ENCODE measurements around the gene RPS6KA2. TPM values are rescaled to one million over a fixed set of nuclear protein-coding genes. Genes with fewer than 3 reads are reported as not detected.

RPS6KA2 gene
- total RNA-seq, 3 donors from 2014 or later: 8.6 to 21.3 (median 18.7) TPM

DNA sequence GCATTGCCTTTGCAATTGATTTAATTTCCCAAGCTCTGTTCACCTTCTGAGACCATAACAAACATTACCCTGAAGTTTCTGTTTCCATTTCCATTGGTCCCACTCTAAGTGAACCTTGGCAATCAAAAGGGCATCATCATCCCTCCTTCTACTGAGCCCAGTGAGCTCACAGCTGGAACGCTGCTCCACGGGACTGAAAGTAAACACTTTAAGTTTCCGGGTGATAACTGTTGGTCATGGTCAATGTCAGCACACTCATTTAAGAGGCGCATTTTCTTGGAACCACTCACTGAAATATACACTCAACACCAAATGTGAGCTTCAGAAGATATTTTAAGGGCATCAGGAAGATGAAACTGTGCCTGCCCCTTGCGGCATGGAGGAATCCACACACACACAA, 37.1 kb upstream of the RPS6KA2 start:
- intact Hi-C loops (cut with DNase I, micrococcal nuclease): no loop called here
- H3K36me3 ChIP-seq (ENCODE audit: low read depth): no peaks in the 10 kb centered on the region
- TF ChIP-seq, protein P1, sequence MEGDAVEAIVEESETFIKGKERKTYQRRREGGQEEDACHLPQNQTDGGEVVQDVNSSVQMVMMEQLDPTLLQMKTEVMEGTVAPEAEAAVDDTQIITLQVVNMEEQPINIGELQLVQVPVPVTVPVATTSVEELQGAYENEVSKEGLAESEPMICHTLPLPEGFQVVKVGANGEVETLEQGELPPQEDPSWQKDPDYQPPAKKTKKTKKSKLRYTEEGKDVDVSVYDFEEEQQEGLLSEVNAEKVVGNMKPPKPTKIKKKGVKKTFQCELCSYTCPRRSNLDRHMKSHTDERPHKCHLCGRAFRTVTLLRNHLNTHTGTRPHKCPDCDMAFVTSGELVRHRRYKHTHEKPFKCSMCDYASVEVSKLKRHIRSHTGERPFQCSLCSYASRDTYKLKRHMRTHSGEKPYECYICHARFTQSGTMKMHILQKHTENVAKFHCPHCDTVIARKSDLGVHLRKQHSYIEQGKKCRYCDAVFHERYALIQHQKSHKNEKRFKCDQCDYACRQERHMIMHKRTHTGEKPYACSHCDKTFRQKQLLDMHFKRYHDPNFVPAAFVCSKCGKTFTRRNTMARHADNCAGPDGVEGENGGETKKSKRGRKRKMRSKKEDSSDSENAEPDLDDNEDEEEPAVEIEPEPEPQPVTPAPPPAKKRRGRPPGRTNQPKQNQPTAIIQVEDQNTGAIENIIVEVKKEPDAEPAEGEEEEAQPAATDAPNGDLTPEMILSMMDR (IDR thresholded peaks at IDR 0.05): no peak
- DNase-seq: no peak
- ATAC-seq: peak; percentile 16
- H3K4me3 ChIP-seq: no peak overlapping the region
- H3K9me3 ChIP-seq: no peaks in the 10 kb centered on the region
- no peaks in the 10 kb centered on the region for H3K4me1 ChIP-seq (ENCODE audit: low read depth)

DNA sequence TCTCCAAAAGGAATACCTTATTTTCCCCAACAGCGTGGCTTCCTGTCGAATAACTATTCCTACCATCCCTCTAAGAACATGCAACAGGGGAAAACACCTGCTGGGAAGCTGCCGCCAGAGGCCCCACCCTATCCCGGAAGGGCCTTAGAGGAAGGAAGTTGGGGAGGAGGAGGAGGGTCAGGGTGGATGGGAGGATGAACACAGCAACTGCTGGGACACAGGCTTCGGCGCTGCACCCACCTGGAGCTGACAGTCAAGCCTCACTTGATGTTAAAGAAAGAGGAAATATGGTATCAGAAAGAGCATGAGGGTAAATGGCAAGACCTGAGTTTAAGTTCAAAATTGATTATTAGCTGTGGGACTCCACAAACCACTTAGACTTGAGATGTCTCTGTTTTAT, 36.5 kb upstream of the RPS6KA2 start:
- Histone ChIP-seq H3K4me3 (no peak overlapping the region), H3K36me3 (ENCODE audit: low read depth) (no peaks in the 10 kb centered on the region), H3K4me1 (ENCODE audit: low read depth) (no peaks in the 10 kb centered on the region), H3K9me3 (no peaks in the 10 kb centered on the region)
- intact Hi-C loops (cut with DNase I, micrococcal nuclease): no loop called here
- no peak for DNase-seq
- TF ChIP-seq, protein P1 (IDR thresholded peaks at IDR 0.05): no peak
- ATAC-seq: no peak

DNA sequence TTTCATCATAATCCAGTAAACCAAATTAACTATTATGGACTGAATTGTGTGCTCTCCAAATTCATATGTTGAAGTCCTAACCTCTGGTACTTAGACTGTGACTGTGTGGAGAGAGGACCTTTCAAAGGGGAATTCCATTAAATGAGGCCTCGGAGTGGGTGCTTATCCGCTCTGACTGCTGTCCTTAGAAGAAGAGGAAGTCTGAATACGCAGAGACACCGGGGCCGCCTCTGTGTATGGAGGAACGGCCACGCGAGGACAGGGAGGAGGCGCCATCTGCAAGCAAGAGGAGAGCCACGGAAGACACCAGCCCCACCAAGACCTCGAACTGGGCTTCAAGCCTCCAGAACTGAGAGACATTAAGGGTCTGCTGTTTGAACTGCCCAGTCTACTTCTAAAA, 35.6 kb upstream of the RPS6KA2 start:
- Histone ChIP-seq H3K9me3 (no peaks in the 10 kb centered on the region), H3K4me1 (ENCODE audit: low read depth) (no peaks in the 10 kb centered on the region), H3K36me3 (ENCODE audit: low read depth) (no peaks in the 10 kb centered on the region), H3K4me3 (no peak overlapping the region)
- ATAC-seq (no peak), DNase-seq (no peak)
- intact Hi-C loops (cut with DNase I, micrococcal nuclease): no loop called here
- TF ChIP-seq, protein P1 (IDR thresholded peaks at IDR 0.05): no peak

DNA sequence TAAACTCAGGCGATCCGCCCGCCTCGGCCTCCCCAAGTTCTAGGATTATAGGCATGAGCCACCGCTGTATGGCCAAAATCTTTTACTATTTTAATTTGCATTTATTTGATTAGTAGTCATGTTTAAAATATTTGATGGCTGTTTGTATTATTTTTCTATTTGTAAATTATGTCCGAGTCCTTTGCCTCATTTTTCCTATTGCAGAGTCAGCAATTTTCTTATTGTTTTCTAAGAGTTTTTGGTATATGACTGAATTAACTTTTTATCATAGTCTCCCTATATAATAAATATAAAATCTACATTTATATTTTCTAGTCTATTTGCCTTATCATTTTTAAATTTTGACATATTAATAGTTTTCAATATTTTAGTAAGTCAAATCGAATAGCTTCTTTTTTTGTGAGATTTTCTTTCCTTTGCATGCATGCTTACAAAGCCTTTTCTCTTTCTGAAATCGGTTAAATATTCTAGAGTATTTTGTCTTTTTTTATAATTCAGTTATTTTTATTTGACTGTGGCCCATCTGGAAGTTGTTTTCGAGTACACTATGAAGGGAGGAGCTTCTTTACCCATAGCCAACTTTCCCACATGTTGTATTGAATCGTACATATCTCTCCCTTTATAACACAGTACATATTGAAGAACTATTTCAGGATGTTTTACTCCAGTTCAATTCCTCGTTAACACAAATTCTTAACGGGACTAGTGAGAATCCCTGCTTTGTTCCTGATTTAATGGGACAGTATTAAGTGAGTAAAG, 34.5 kb upstream of the RPS6KA2 start:
- intact Hi-C loops (cut with DNase I, micrococcal nuclease): no loop called here

GRCh38 chr6:166660157-166660688, 33.2 kb upstream of the RPS6KA2 start:
- intact Hi-C loops (cut with DNase I, micrococcal nuclease): no loop called here
- DNase-seq: no peak
- H3K4me1 ChIP-seq (ENCODE audit: low read depth): peaks cover 8% of the 10 kb centered on the region
- H3K36me3 ChIP-seq (ENCODE audit: low read depth): no peaks in the 10 kb centered on the region
- ATAC-seq: no peak
- TF ChIP-seq, protein P1 (IDR thresholded peaks at IDR 0.05): no peak
- no peak overlapping the region for H3K4me3 ChIP-seq
- no peaks in the 10 kb centered on the region for H3K9me3 ChIP-seq

More for the DNA sequence above, 34.5 kb upstream of the RPS6KA2 start:
- Histone ChIP-seq H3K4me1 (ENCODE audit: low read depth) (peaks cover 6% of the 10 kb centered on the region), H3K4me3 (no peak overlapping the region), H3K36me3 (ENCODE audit: low read depth) (no peaks in the 10 kb centered on the region), H3K9me3 (no peaks in the 10 kb centered on the region)
- DNase-seq (no peak), ATAC-seq (no peak)
- TF ChIP-seq, protein P1 (IDR thresholded peaks at IDR 0.05): no peak

All from mucosa of descending colon (tissue), 3 donors.